Cerebellar nuclear complex (tissue), 1 donor: ENCODE measurements around the gene LGR6.

Experiments used
- DNase-seq, 2 experiments: peaks; one replicate each; lab custom pipeline; 2025; lab: John Stamatoyannopoulos, UW

LGR6 gene

GRCh38 chr1:202200669-202201068, 7.1 kb downstream of the LGR6 start:
- no peak for DNase-seq

DNA sequence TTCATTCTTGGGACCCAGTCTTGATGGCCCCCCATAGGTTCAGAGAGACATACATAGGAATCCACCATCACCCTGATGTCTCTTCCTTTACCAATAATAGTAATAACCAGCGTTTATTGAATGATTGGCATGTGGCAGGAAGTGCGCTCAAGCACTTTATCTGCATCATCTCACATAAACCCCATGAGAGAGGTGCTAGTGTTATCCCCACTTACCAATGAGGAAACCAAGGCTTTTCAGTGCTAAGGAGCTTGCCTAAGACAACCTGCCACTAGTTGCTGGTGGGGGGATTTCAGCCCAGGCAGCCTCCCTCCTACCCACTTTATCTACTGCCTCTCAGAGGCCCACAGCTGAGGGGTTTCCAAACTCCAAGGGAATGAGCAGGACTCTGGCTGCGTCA, 7.7 kb downstream of the LGR6 start:
- no peak for DNase-seq

DNA sequence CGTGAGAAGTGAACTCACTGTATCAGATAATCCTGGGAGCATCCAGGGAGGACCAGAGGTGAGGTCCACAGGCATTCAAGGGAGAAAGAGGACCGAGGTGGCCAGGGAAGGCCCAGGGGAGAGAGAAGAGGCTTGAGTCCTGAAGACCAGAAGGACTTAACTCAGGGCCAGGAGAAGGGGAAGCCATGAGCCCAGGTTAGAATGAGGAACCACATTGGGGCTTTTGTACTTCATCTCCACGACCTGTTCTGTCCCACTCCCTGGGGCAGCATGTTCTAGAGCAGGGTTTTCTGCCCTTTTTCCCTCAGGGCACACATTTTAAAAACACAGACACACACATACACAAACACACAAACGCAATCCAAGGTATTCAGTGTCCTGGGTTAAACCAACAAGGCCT, 8.4 kb downstream of the LGR6 start:
- no peak for DNase-seq

DNA sequence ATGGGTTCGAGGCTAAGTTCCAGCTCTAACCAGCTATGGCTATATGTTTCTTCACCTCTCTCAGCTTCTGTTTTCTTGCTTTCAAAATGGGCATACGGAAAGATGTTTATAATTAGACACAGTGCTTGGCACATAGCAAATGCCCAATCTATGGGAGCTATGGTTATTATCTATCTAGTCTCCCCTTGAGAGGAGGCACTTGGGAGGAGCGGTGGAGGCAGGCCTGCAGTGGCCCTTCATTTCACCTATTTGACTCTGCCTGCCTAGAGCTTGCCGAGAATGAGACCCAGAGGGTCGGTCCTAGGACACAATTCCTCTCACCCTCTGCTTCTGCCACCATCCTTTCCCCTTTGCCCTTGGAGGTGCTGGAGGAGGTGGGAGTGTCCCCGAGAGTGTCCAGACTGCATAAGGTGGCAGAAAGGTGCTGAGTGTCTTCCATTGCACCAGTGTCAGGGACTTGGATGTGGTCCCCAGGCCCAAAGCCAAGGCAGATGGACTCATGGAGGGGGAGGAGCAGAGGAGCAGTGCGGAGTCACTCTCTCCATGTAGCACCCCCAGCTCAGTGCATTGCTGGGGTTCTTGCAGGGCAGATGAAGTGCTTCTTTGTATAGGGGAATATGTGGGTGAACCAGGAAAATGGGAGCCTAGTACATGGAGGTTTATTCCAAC, 9.0 kb downstream of the LGR6 start:
- peak in 1 of 2 experiments; percentile 75 for DNase-seq

DNA sequence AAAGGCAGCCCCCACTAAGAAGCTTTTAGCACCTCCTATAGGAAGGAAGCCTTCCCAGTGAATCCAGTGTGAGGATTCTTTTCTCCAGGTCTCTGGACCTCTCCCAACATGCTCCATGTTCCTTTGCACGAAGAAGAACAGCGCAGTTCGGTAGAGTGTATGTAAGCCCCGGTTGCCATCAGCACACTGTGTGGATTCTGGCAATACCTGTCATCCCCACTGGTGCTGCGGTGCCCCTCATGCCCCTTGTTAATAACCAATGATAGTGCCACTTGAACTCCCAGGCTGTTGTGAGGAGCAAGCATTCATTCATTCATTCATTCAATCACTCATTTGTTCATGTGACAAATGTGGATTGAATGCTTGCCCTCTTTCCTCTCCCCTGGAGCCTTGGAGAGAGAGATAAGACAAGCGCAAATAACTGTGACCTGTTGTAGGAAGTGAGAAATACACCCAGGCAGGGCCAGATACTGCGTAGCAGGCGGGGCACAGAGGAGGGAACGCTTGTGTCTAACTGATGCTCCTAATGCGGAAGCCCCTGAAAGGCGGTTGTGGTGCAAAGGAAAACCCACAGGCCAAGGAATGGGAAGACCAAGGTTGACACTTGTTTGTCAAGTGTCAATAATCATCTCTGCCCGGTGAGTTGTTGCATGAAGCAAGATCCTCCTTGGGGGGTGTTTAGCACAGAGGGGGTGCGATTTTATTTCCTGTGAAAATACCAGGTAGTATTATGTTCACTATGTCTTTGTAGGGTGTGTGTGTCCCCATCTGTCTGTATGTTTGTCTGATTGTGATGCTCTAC, 9.8 kb downstream of the LGR6 start:
- DNase-seq, result no peak

DNA sequence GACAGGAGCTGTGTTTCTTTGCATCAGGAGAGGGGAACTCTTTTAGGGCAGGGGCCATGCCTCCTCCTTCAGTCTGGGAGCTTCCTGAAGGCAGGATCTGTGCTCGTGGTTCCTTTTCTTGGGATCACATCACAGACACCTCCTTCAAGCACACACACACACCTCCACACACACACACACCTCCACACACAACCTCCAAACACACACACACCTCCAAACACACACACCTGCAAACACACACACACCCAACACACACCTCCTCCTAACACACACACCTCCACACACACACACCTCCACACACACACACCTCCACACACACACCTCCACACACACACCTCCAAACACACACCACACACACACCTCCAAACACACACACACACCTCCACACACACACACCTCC, 10.5 kb downstream of the LGR6 start:
- DNase-seq, result no peak

DNA sequence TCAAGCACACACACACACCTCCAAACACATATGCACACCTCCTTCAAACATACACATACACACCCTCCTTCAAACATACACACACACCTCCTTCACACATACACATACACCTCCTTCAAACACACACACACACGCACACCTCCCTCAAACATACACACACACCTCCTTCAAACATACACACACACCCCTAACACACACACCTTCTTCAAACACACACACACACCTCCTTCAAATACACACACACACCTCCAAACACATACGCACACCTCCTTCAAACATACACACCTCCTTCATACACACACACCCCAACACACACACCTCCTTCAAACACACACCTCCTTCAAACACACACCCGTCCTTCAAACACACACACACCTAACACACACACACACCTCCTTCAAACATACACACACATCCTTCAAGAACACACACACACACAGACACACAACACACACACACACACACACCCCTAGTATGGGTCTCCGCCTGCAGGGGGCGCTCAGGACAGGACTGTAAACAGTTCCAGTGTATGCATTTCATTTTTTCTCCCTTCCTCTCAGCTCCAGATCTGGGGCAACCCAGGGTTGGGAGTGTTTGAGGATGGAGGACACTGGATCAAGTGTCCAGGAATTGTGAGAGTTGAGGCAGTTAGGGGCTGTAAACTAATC, 12.1 kb downstream of the LGR6 start:
- DNase-seq, result no peak

- DNase-seq, result no peak
Measured at GRCh38 chr1:202207292-202207691, 13.7 kb downstream of the LGR6 start.

GRCh38 chr1:202208351-202208857, 14.8 kb downstream of the LGR6 start:
- no peak for DNase-seq

- peak in 1 of 2 experiments; percentile 14 for DNase-seq
Measured at GRCh38 chr1:202210385-202210784, 16.8 kb downstream of the LGR6 start.

- DNase-seq, result no peak
Measured at GRCh38 chr1:202210969-202211368, 17.4 kb downstream of the LGR6 start.

- no peak for DNase-seq
Measured at GRCh38 chr1:202212787-202213186, 19.2 kb downstream of the LGR6 start.

DNA sequence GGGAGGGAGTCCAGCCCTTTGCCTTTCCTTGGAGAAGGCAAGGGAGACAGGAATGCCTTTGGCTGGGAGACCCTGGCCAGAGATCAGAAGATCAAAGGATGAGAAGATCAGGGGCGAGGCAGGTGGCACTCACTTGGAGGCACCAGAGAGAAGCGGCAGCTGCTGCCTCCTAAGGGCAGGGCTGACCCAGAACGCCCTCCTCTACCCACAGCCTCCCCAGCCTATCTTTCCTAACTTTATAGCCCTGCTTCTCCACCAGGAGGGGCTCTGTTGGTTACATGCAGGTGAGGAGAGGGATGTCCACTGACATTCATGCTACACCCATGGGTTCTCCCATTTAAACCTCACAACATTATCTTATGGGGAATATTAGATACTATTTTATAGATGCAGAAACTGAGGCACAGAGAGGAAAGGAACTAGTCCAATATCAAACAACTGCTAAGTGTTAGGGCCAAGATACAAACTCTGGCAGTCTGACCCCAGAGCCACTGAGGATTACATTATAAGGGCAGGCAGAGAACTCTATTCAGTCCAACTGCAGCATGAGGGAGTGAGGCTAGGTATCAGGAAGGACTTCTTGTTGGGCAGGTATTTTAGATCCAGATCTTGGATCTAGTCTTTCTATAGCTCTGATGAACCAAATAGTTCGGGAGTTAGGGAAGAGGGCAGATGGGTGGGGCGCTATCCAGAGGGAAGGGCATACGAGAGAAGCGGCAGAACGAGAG, 19.9 kb downstream of the LGR6 start:
- no peak for DNase-seq

- DNase-seq, result no peak
Measured at GRCh38 chr1:202214089-202214843, 20.7 kb downstream of the LGR6 start.

DNA sequence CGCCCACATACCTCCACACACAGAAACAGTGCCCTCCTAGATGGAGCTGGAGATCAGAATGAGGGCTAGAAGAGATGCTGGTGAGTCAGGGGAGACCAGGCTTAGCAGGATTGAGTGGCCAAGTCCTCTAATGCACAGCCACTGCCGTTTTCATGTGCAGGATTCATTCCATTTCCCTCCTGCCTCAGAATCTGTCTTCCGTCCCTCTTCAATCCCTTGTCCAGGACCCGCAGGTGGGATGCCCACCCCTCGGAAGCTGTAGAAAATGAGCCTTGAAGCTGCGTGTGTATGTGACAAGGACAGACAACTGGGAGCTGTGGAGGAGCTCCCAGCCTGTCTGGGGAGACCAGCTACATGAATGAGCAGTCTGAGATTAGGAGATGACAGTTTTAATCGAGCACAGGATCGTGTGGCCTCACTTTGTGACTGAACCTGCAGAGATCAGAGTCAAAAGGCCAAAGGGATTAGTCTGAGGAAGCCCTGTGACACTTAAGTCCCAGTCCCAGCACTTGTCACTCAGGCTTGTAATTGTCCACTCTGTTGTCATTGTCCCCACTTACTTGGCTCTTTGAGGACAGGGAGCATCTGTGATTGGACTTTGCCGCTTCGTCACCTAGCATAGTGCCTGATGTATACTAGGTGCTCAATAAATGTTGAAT, 22.0 kb downstream of the LGR6 start:
- no peak for DNase-seq

DNA sequence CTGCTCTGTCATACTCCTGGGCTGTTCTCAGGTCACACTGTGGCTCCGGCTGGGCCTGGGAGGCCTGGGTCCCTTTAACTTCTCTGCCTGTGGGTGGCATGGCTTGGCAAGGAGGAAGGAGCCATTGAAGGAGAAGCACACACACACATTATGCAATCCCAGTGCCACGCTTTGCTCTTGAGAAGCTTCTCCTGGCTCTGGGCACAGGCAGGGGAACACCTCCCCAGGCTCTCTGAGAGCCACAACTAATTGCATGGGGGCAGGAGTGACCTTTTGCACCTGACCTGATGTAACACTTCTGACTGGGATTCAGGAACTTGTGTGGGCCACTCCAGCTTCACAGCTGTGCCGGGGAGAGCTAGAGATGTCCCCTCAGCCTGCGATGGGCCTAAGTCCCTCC, 23.1 kb downstream of the LGR6 start:
- no peak for DNase-seq

- no peak for DNase-seq
Measured at GRCh38 chr1:202217516-202217915, 23.9 kb downstream of the LGR6 start.

- DNase-seq, result no peak
Measured at GRCh38 chr1:202217951-202218350, 24.4 kb downstream of the LGR6 start.

DNA sequence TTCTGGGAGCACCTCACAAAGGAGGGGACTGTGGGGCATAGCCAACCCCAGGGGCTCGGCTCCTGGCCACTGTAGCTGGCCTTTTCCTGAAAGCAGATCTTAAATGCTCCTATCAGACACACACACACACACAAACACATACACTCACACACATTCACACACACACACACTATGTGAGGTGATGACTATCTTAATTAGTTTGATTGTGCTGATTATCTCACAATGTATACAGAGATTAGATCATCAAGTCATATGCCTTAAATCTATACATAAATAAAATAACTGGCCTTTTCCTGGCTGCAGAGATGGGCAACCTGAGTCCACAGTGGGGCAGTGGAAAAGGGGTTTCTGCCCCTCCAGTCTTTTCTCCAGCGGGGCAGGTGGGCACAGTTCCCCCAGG, 27.1 kb downstream of the LGR6 start:
- DNase-seq, result no peak

DNA sequence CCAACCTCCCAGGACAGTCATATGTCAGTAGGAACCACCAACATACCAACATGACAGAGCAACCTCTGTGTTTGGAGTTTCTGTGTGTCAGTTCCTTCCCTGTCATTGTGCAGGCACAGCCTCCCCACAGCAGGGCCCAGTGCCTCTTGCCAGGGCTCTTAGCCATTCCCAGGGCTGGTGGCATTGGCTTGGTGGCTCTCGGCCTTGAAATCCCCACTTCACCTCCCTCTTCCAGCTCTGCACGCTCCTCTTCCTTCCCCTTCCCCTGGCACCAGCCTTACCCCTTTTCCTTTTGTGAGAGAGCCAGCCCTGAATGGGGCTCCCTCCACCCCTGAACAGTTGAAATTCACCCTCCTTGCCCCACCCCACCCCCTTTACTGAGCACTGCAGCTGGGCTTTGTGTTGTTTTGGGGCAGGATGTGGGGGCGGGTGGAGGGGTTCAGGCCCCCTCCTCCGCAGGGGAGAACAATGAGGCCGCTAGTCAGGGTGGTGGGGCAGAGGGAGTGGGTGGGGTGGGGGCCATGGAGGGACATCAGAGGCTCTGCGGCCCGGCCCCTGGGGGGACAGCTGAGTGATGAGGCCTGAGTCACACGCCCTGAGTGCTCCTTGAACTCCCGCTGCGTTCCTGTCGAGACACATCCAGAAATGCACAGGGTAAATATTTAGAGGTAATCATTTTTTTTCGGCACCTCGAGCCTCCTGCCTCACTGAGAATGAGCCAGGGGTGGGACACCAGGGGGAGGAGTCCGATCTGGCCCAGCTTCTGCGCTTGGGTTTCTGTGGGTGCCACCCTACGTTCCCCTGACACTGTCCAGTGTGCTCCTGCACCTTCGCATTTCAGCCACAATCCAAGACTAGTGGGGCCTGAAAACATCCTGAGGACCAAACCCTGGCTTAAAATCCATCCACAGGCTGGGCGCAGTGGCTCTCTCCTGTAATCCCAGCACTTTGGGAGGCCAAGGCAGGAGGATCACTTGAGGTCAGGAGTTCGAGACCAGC, 28.6 kb downstream of the LGR6 start:
- DNase-seq, result no peak
